Sciatic nerve (tissue), 2 donors: ENCODE data around the gene SAMD10. TPM values are rescaled to one million over a fixed set of nuclear protein-coding genes. Genes with fewer than 3 reads are reported as not detected.
"Not testable (repeated sequence)": the region's sequence is repeated elsewhere in the genome, so short reads cannot be mapped to it uniquely, and the experiment has no call there.

ENCODE experiments used
- ATAC-seq: fragments of 200-7000 bp; cut with Tn5 transposase; one replicate; pipeline ENCODE4 v1.9.1; 2020; ENCODE audit warnings: mild to moderate bottlenecking, moderate library complexity
- DNase-seq: peaks from one replicate; pipeline ENCODE4 v3.0.0-alpha.2; 2020; ENCODE audit warnings: low spot score
- intact Hi-C: fragments of 100-400 bp; cut with DNase I; formaldehyde crosslinking; loops from one replicate; pipeline ENCODE4 v1.14.2; 2022
- total RNA-seq: library from RNA; stranded (reverse); fragmentation: NEBNext Ultra II Directional; extraction: Animal tissue kit (Norgen Biotek cat#: 25700); gene quantifications from one replicate; pipeline ENCODE4 v1.2.1, GENCODE V29; 2021
- donor health status: DM: no; HTN: no; CAD: no.
- donor health status: DM: no; HTN: no; CAD: no.

The SAMD10 gene
- total RNA-seq, 1 donor from 2014 or later = 2.9 TPM

- no peak for DNase-seq
- intact Hi-C loops = no loop called here
- ATAC-seq = no peak
Observed at GRCh38 chr20:64005394-64005793, 26.0 kb upstream of the SAMD10 start.

- ATAC-seq (no peak), DNase-seq (no peak)
- intact Hi-C loops = no loop called here
Observed at GRCh38 chr20:64003960-64004725, 24.7 kb upstream of the SAMD10 start.

GRCh38 chr20:64001607-64002011, 22.2 kb upstream of the SAMD10 start:
- intact Hi-C loops = no loop called here
- DNase-seq (no peak), ATAC-seq (no peak)

- no peak for DNase-seq
- intact Hi-C loops = no loop called here
- no peak for ATAC-seq
Observed at GRCh38 chr20:64000906-64001305, 21.5 kb upstream of the SAMD10 start.

- ATAC-seq (no peak), DNase-seq (no peak)
- intact Hi-C loops = no loop called here
Observed at GRCh38 chr20:63982937-63983336, 3.5 kb upstream of the SAMD10 start.

GRCh38 chr20:63980806-63981728, 1.6 kb upstream of the SAMD10 start, which contains the start of gene PRPF6:
Gene PRPF6, plus strand, starts transcription at chr20:63981132. Its CDS starts 114 bp downstream, at chr20:63981246.
- intact Hi-C loops = no loop called here
- ATAC-seq (peak; percentile 96), DNase-seq (peak; percentile 97)

- DNase-seq (no peak), ATAC-seq (peak; percentile 56)
- intact Hi-C loops = no loop called here
Observed at GRCh38 chr20:63980317-63980805, 919 bp upstream of the SAMD10 start.

GRCh38 chr20:63979229-63979556, 249 bp downstream of the SAMD10 start:
- no peak for DNase-seq
- intact Hi-C loops = loop anchor here (5.0 kb wide), 1 partner anchor 442 kb away; the partner anchor contains the start of gene PTK6
- no peak for ATAC-seq

GRCh38 chr20:63978319-63979228, 868 bp downstream of the SAMD10 start:
- intact Hi-C loops = loop anchor here (5.0 kb wide), 1 partner anchor 441 kb away; the partner anchor contains the start of gene PTK6
- no peak for ATAC-seq
- peak; percentile 81 for DNase-seq

- DNase-seq (no peak), ATAC-seq (no peak)
- intact Hi-C loops = loop anchor here (5.0 kb wide), 1 partner anchor 441 kb away; the partner anchor contains the start of gene PTK6
Observed at GRCh38 chr20:63977739-63978276, 1.6 kb downstream of the SAMD10 start.

GRCh38 chr20:63976980-63977738, 2.3 kb downstream of the SAMD10 start:
- no peak for DNase-seq
- no peak for ATAC-seq
- intact Hi-C loops = loop anchor here (5.0 kb wide), 1 partner anchor 440 kb away; the partner anchor contains the start of gene PTK6

- ATAC-seq, DNase-seq: not testable (repeated sequence)
- intact Hi-C loops = loop anchor here (5.0 kb wide), 1 partner anchor 439 kb away; the partner anchor contains the start of gene PTK6
Observed at GRCh38 chr20:63976511-63976910, 2.9 kb downstream of the SAMD10 start.

- ATAC-seq = no peak
- intact Hi-C loops = loop anchor here (5.0 kb wide), 1 partner anchor 437 kb away; the partner anchor contains the start of gene PTK6
- peak; percentile 61 for DNase-seq
Observed at GRCh38 chr20:63974402-63975200, 4.8 kb downstream of the SAMD10 start.

- ATAC-seq = peak; percentile 92
- intact Hi-C loops = no loop called here
- peak; percentile 94 for DNase-seq
Observed at GRCh38 chr20:63973636-63974401, 5.6 kb downstream of the SAMD10 start.

GRCh38 chr20:63973160-63973479, 6.3 kb downstream of the SAMD10 start:
- DNase-seq (no peak), ATAC-seq (no peak)
- intact Hi-C loops = no loop called here
